ENCODE results near the gene ATP6V0C.

- TF ChIP-seq CTCF (IDR thresholded peaks at IDR 0.05) (no peak), EP300 (IDR thresholded peaks at IDR 0.05) (no peak)
Measured at GRCh38 chr16:2468725-2469398, 44.9 kb upstream of the ATP6V0C start.

Data from ovary (tissue), 3 donors.